Right forelimb (tissue), 1 donor: ENCODE data around the gene RFXANK.
A peak's percentile ranks its signal among the peaks of the same experiment; 100 is the strongest.
"Not testable (repeated sequence)": the region's sequence is repeated elsewhere in the genome, so short reads cannot be mapped to it uniquely, and the experiment has no call there.

Experiments used
- DNase-seq: peaks from one replicate; pipeline ENCODE4 v3.0.0-alpha.2; 2018

The RFXANK gene

DNA sequence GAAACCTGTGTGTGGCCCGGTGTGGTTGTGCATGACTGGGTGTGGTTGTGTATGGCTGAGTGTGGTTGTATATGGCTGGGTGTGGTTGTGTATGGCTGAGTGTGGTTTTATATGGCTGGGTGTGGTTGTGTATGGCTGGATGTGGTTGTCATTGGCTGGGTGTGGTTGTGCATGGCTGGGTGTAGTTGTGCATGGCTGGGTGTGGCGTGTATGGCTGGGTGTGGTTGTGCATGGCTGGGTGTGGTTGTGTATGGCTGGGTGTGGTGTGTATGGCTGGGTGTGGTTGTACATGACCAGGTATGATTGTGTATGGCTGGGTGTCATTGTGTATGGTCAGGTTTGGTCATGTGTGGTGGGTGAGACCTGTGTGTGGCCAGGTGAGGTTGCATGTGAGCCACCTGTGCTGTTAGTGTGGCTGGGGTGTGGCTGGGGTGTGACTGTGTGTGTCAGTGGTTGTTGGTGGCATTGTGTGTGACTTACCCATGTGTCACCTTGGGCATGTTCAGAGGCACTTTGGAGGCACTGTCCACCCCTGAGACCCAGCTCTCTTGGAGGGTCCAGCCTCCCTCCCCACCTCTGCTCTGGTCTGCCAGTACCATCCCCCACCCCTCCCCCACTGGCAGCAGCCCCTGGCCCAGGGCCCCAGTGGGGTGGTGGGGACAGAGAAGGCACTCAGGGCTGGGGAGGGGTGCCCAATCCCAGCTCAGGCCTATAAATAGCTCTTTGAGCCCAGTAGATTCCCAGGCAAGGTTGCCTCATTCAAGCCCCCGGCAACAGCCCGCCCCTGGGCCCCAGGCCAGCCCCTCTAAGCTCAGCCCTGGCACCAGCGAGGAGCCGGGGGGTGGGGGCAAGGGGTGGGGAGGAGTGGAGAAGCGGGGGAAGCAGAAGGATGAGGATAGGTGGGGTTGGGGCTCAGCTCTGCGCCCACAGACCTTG is 15.8 kb downstream of the RFXANK start:
- no peak for DNase-seq

DNA sequence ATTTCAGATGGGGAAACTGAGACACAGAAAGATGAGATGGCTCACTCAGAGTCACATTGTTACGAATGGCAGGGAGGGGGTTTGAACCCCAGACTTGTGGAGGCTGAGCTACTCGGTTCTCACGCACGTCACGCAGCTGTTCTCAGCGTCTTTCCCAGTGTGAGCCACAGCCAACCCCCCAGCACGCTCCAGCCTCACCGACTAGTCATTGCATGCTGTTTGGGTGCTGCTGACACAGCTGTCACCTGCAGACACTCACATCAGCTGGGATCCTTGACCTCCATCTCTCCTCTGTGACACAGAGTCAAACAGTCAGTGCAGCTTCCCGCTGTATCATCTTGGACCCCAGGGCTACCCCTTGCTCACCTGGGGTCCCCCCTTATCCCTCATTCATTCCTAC is 17.3 kb downstream of the RFXANK start:
- no peak for DNase-seq

DNA sequence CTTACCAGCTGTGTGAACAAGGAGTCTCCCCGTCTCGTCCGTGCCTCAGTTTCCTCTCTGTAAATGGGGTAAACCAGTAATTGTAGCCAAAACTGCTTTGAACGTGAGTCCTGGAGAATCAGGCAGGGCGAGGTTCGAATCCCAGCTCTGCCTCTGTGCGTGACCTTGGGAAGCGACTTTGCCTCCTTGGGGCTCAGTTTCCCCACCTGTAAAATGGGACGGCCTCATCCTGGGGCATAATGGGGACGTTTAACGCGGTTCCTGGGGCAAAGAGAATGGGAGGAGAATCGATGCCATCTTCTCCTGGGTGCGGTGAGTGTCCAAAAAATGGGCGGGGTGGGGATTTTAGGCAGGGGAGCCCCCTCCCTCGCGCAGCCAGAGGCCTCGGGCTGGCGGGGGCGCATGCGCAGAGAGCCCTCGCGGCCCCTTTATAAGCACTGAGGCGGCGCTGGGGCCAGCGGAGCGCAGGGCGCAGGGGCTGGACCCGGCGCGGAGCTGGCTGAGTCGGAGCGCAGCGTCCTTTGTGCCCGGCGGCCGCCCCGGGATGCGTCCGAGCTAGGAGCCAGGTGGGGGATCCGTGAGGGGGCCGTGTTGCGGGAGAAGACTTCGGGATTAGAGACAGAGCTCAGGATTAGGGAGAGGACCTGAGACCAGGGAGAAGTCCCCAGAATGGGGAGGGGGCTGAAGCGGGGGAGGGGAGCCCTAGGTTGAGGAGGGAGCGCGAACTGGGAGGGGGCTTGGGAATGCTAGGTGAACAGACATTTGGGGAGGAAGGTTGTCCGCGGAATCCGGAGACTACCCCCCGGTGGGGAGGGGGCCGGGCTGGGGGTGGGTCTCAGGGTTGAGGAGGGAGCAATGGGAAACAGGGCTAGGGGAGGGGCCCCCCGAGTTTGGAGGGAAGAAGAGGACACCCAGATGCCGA is 19.7 kb downstream of the RFXANK start, which contains the start of gene NCAN:
TSS of gene NCAN (plus strand) at position 460 of the 922 bp plus-strand sequence. CDS start 4,996 bp downstream, outside the sequence.
- no peak for DNase-seq

DNA sequence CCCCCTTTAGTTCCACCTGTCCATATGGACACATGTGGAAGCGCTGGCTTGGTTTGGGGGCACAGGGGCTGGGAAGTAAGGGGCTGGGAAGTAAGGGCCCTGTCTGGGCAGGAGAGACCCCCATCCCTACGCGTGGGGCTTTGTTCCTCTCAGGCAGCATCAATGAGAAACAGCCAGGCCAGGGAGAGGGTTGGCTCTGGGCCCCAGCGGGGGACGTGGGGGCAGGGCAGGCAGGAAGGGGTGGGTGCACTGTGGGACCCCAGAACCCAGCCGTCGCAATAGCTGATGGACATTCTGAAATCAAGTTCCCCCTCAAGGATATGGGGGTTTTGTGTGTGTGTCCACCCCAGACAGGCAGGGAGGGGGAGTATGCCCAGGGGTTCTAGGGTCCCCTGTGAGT is 20.9 kb downstream of the RFXANK start:
- no peak for DNase-seq

DNA sequence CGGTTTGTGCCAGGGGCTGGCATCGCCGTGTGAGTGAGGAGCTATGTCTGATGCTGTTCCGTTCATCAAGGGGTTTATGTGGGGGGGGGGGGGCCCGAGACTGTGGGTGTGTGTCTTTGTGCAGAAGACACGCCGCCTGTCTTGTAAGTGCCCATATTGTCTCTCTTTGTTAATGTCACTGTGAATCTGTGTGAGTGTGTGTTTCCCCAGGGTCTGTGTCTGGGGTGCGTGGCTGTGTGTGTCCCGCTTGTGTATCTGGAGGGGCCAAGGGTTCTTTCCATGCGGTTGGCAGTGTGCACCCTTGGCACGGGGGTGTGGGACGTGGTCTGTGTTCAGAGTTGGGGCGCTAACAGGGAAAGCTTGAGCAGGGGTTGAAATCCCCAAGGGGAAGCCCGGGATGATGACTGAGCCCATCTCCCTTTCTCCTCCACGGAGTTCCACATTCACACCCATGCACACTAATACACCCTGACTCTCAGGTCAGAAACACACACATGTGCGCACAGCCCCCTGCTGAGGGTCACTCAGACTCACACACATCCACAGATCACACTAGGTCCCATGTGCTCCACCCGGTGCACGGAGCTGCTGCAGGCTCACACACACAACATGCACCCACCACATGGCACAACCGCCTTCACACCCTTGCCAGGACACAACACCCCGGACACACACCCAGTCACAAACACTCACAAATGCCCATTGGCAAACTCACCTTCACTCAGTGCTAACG is 21.5 kb downstream of the RFXANK start:
- DNase-seq: no peak

DNA sequence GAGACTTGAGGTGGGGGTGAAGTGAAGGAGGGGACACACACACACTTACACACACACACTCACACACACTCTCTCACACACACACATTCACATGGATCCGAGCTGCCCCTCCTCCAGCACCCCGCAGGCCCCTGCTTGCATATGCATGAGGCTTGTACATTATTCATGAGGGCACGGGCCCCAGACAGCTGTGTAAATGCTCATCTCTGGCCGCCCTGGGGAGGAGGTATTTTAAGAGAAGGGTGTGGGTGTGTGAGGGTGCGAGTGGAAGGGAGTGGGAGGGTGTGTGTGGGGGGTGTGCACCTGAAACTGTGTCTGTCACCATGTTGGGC is 22.1 kb downstream of the RFXANK start:
- DNase-seq: no peak

DNA sequence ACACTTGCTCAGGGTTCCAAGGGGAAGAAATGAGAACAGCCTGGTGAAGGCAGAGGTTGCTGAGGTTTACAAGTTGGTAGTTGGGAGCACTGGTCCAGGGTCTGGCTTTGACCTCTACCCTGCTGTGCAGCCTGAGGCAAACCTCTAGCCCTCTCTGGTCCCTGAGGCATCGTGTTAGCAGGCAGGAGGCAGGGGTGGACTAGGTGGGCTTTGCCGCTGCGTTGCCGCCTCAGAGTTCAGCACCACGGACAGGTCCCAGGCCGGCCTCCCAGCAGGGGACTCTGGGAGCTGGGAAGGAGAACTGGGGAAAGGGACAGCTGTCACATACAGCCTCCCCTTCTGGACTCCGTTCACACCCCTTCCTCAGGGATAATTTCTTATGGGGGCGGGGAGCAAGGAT is 22.8 kb downstream of the RFXANK start:
- DNase-seq: peak; percentile 83

DNA sequence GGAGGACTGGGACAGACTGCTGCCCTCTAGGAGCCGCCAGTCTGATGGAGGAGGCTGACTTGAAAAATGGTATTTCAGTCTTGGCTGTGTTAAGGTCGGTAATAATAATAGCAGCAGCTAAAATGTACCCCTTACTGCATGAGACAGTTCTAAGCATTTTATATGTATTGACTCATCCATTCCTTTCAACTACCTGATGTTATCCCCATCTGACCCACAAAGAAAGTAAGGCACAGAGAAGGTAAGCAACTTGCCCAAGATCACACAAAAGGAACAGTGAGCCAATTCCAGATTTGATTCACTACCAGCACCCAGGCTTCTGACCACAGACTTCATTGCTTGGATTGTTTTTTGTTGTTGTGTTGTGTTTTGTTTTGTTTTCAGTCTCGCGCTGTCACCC is 23.7 kb downstream of the RFXANK start:
- DNase-seq: no peak

DNA sequence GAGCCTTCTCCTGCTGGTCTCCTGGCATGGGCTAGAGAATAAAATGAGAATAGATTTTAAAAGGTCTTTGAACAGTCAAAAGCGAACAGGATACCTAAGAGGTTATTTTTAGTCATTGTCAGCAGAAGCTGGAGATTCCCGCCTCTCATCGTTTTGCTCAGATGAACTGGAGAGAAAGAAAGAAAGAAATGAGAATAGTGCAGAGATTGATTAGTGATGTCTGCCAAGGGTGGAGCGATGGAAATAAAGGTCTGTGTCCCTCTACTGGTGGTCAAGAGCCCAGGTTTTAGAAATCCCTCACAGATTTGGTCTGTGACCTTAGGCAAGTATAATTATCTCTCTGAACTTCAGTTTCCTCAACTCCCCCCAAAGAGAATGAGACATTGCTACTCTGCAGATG is 25.0 kb downstream of the RFXANK start:
- DNase-seq: no peak

DNA sequence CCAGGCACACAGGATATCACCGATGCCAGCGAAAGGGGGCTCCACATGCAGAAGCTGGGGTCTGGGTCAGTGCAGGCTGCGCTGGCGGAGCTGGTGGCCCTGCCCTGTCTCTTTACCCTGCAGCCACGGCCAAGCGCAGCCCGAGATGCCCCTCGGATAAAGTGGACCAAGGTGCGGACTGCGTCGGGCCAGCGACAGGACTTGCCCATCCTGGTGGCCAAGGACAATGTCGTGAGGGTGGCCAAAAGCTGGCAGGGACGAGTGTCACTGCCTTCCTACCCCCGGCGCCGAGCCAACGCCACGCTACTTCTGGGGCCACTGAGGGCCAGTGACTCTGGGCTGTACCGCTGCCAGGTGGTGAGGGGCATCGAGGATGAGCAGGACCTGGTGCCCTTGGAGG is 26.9 kb downstream of the RFXANK start:
- DNase-seq: no peak

DNA sequence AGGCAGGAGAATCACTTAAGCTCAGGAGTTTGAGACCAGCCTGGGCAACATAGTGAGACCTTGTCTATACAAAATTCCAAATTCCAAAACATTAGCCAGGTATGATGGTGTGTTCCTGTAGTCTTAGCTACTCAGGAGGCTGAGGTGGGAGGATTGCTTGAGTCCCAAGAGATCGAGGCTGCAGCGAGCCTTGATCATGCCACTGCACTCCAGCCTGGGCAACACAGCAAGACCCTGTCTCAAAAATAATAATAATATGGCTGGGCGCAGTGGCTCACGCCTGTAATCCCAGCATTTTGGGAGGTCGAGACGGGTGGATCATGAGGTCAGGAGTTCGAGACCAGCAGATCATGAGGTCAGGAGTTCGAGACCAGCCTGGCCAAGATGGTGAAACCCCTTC is 28.9 kb downstream of the RFXANK start:
- DNase-seq: not testable (repeated sequence)

DNA sequence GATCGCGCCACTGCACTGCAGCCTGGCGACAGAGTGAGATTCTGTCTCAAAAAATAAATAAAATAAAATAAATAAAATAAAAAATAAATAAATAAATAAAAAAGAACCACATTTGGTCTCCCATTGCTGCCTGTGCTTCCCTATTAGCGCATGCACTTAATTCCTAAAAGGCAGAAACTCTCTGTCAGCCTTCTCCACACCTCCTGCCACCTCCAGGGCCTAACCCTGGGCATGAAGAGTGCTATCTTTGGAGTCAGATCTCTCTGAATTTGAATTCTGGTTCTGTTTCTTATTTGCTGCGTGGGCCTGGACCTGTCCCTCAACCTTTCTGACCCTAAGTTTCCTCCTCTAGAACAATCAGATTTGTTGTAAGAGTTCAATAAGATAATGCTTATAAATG is 31.0 kb downstream of the RFXANK start:
- no peak for DNase-seq

DNA sequence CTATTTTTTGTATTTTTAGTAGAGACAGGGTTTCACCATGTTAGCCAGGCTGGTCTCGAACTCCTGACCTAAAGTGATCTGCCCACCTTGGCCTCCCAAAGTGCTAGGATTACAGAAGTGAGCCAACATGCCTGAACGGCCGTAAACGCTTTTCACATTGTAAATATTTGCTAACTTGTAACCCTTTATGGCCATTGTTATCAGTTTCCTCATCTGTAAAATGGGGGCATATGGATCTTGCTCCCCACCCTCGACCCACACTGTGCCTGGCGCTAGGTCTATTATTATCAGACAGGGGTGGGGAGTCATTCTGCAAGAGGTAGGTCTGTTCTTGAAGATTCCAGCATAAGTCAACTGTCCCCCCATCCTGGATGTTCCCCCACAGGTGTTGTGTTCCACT is 31.6 kb downstream of the RFXANK start:
- DNase-seq: no peak

DNA sequence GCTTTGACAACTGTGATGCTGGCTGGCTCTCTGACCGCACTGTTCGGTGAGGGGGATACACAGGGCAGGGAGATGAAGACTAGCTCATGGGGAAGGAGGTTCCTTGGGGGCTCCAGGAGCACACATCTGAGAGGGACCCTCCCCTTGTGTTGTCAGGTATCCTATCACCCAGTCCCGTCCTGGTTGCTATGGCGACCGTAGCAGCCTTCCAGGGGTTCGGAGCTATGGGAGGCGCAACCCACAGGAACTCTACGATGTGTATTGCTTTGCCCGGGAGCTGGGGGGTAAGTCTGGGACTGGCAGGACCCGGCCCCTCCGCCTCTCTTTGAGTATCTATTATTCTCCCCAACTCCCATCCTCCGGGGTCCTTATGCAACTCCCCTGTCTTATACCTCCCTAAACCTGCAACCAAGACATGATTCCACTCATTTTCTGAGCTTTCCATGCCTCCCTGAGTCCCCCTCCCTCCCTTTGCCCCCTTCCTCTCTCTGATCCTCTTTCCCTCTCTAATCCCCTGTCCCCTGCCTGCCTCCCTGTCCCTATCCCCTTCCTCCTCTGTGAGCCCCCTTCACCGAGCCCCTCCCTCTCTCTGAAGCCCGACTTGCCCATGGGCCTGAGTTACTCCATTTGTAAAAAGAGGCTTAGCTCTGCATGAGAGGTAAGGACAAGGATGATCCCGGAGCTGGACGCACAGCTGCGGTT is 32.2 kb downstream of the RFXANK start:
- DNase-seq: no peak

DNA sequence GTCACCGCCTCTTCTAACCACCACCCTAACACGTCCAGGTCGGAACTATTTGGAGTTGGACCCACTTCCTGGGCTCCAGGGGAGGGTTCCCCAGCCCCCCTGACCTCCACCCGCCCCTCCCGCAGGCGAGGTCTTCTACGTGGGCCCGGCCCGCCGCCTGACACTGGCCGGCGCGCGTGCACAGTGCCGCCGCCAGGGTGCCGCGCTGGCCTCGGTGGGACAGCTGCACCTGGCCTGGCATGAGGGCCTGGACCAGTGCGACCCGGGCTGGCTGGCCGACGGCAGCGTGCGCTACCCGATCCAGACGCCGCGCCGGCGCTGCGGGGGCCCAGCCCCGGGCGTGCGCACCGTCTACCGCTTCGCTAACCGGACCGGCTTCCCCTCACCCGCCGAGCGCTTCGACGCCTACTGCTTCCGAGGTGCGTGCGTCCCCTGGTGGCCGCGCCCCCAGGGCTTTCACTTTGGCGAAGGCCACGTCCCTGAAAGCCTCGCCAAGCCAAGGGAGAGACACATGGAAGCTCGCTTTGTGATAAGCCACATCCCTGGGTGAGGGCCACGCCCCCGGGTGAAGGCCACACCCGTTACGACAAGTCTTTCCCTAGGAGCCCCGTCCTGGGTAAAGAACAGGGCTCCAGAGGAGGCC is 32.9 kb downstream of the RFXANK start:
- peak; percentile 58 for DNase-seq

DNA sequence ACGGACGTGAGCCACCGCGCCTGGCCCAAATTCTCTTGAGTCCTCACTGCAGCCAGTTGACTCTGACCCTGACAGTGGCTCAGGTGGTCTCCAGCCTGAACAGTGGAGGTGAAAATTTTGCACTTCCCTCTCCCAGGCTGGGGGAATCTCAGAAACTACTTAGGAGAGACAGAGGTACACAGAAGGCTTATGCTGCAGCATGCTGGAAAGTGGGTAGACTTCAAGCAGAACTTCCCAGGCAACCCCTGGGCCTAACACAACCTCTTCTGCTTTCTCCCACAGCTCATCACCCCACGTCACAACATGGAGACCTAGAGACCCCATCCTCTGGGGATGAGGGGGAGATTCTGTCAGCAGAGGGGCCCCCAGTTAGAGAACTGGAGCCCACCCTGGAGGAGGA is 34.1 kb downstream of the RFXANK start:
- DNase-seq: no peak

DNA sequence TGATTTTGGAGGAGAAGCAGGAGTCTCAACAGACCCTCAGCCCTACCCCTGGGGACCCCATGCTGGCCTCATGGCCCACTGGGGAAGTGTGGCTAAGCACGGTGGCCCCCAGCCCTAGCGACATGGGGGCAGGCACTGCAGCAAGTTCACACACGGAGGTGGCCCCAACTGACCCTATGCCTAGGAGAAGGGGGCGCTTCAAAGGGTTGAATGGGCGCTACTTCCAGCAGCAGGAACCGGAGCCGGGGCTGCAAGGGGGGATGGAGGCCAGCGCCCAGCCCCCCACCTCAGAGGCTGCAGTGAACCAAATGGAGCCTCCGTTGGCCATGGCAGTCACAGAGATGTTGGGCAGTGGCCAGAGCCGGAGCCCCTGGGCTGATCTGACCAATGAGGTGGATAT is 34.6 kb downstream of the RFXANK start:
- DNase-seq: no peak

DNA sequence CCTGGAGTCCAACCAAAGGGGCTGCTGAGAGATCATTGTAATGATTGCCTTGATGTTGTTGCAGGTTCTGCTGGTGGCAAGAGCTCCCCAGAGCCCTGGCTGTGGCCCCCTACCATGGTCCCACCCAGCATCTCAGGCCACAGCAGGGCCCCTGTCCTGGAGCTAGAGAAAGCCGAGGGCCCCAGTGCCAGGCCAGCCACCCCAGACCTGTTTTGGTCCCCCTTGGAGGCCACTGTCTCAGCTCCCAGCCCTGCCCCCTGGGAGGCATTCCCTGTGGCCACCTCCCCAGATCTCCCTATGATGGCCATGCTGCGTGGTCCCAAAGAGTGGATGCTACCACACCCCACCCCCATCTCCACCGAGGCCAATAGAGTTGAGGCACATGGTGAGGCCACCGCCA is 35.2 kb downstream of the RFXANK start:
- DNase-seq: no peak

DNA sequence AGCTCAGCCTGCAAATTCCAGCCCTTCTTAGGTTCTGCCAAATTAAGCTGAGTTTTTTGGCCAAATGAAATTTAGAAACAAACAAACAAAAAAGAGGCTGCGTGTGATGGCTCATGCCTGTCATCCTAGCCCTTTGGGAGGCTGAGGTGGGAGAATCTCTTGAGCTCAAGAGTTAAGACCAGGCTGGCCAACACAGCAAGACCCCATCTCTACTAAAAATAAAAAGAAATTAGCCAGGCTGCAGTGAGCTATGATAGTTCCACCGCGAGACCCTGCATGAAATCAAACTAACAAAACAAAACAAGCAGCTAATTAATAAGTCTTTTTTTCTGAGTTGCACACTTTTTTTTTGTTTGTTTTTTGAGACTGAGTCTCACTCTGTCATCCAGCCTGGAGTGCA is 37.6 kb downstream of the RFXANK start:
- DNase-seq: no peak

DNA sequence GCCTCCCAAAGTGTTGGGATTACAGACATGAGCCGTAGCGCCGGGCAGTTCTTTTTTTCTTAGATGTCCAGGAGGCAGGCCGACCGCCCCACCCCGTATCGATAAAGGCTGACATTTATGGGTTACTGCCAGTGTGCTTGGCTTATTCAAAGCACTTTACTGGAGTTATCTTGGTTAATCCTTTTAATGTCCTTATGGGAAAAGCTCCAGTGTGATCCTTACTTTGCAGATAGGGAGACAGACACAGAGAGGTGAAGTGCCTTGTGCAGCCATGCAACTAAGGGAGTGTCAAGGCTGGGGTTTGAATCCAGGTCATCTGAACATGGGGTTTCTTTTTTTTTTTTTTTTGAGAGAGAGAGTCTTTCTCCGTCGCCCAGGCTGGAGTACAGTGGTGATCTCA is 38.9 kb downstream of the RFXANK start:
- DNase-seq: no peak

DNA sequence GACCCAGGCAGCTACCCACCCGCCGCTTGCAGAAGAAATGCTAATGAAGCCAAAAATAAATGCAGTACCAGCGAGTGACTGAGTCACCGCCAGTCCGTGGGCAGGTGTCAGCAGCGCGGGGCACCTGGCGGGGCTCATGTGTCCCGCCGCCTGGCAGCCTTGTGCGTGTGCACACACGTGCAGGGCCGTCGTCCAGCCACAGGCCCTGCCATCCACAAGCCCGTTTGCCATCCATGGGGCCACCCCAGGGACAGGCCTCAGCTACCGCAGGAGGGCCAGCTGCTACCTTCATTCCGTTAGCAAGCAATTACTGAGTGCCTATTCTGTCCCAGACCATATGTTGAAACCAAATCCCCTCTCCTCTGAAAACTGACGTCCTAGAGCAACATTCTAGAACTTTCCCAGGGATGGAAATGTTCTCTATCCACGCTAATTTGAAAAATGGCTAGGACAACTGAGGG is 40.2 kb downstream of the RFXANK start:
- DNase-seq: no peak
